ENCODE measurements around the gene TMEM134. TPM values are rescaled to one million over a fixed set of nuclear protein-coding genes. Genes with fewer than 3 reads are reported as not detected.

The TMEM134 gene, protein sequence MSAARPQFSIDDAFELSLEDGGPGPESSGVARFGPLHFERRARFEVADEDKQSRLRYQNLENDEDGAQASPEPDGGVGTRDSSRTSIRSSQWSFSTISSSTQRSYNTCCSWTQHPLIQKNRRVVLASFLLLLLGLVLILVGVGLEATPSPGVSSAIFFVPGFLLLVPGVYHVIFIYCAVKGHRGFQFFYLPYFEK
- 19.4 and 20.2 TPM in 2 replicates for total RNA-seq

GRCh38 chr11:67468759-67469507 is at the start of gene TMEM134:
TMEM134 (minus strand) TSS chr11:67469251; CDS start chr11:67469192, 59 bp downstream.

DNA sequence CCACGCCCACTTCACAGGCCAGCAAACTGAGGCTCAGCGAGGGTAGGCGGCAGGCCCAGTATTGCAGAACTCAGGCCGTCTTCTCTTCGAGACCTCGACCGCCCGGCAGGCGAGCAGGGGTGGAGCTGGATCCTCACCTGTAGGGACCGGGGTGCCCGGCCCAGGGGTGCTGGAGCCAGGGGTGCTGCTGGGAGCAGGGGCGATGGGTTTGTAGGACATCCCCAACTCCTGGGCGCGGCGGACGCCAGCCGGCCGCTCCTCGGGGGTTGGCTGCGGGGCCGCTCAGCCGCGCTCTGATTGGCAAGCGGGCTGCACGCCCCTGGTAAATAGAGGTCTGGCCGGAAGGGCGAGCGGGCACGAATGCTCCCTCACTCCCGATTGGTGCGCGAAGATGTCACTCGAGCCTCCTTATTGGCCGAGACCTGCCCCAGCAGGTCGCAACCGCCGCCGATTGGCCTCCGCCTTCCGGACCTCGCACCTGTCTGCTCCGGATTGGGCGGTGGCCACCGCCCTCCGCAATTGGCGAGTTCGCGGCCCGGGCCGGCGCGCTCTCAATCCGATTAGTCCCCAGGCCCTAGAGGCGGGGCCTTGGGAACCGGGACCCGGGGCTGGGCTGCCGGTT is 38.9 kb upstream of the TMEM134 start, which contains the start of gene CDK2AP2:
TSS of gene CDK2AP2 (minus strand) at position 299 of the 622 bp plus-strand sequence. CDS start at position 219, 80 bp downstream.

GRCh38 chr11:67504950-67505581 is 36.0 kb upstream of the TMEM134 start, which contains the start of gene PITPNM1:
PITPNM1 (minus strand) TSS chr11:67505363; CDS start chr11:67504180, 1,183 bp downstream.

DNA sequence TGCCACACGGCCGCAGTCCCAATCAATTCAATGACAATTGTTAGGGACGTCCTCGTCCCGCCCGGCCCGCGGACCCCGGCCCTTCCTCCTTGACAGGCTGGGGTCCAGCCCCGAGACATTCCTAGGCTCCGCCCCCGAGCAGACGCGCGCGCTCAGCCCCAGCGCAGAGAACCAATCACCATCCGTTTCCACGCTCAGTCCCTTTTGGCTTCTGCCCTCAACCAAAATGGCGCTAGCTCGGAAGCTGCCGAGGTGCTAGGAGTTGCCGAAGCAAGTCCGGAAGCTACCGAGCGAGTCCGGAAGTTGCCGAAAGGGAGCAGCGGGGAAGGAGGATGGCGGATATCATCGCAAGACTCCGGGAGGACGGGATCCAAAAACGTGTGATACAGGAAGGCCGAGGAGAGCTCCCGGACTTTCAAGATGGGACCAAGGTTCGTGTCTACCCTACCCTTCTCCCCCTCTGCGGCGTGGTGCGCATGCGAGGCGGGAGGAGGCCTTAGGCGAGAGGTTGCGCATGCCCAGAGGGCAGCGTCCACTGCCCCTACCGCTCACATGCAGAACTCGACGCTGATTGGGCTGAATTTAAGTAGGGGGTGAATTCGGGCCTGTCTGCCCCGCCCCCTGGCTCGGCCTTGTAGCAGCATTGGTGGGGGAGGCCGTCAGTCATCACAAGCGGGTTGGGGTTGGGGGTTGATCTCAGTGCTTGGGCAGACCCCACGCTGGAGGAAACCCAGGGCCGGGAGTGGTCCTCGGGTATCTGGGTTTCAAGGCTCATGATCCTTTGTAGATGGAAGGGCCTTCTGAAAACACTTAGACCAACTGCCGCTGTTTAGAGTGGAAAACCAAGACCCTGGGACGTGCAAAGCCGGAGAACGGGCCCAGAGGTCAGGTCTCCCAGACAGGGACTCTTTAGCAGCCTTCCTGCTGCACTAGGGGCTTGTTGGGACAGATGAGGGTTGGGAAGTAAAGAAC is 14.1 kb upstream of the TMEM134 start, which contains the start of gene AIP:
TSS of gene AIP (plus strand) at position 200 of the 972 bp plus-strand sequence. CDS start at position 333, 133 bp downstream.

GRCh38 chr11:67455054-67455453 is 14.0 kb downstream of the TMEM134 start, which contains the start of gene CABP4:
CABP4 (plus strand) TSS chr11:67455354; CDS start chr11:67455424, 70 bp downstream.

DNA sequence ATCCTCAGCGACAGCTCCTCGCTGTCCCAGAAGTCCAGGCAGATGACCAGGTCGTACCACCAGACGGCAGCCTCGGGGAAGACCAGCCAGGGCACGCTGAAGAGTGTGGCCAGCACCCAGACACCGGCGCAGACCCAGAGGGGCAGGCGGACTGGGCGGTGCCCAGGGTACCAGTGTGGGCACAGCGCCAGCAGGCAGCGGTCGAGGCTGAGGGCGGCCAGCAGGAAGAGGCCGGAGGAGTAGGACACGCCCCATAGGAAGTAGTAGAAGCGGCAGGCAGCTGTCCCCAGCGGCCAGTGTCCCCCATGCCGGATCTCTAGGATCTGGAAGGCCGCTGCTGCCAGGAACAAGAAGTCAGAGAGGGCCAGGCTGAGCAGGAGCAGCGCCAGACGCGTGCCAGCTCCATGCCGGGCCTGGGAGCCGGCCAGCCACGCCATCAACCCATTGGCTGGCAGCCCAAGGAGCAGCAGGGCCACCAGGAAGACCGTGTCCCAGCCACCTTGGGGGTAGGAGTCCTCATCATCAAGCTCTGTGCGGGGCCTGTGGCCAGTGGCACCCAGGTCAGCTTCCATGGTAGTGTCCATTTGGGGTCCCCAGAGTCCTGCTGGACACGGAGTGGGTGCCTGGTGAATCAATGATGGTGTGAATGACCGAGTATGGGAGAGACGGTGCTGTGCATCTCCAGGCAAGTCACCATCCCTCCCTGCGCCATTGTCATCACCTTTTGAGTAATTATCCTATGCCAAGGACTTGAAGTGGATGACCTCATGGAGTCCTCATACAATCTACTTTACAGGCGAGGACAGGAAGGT is 16.7 kb downstream of the TMEM134 start, which contains the start of gene GPR152:
TSS of gene GPR152 (minus strand) at position 589 of the 812 bp plus-strand sequence. CDS start at position 584, 5 bp downstream.

DNA sequence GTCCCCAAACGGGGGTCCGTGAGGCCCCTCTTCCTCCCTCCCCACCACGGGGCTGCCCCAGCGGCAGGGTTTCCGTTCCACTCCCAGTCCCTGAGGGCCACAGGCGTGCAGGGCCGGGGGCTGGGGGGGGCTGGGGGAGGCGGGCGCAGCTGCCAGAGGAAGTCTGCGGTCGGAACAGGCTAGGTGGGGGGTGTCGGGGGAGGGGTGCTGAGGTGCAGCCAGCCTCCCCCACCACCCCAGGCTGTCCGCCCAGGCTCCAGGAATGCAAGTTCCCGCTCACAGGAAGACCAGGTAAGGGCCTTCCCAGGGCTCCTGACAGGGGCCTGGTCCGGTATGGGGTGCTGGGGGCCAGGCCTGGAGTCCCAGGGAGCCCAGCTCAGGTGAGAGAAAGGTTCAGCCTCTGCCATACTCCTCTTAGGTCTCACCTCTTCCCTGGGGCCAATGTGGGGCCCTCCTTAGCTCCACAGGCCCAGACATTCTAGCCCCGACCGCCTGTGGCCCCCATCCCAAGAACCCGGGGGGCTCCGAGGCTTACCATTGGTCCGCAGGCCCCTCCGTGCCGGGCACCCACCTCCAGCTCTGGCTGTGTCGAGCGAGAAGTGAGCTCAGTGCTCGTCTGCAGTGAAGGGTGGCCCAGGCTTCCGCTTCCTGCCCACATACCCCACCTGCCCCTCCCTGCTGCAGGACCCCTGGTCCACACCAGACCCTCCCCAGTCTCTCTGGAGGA is 31.8 kb downstream of the TMEM134 start, which contains the start of gene PTPRCAP:
TSS of gene PTPRCAP (minus strand) at position 601 of the 727 bp plus-strand sequence. CDS start at position 538, 63 bp downstream.

GRCh38 chr11:67428052-67429001 is 40.7 kb downstream of the TMEM134 start, which contains the start of gene RPS6KB2:
RPS6KB2 (plus strand) TSS chr11:67428494; CDS start chr11:67428546, 52 bp downstream.

DNA sequence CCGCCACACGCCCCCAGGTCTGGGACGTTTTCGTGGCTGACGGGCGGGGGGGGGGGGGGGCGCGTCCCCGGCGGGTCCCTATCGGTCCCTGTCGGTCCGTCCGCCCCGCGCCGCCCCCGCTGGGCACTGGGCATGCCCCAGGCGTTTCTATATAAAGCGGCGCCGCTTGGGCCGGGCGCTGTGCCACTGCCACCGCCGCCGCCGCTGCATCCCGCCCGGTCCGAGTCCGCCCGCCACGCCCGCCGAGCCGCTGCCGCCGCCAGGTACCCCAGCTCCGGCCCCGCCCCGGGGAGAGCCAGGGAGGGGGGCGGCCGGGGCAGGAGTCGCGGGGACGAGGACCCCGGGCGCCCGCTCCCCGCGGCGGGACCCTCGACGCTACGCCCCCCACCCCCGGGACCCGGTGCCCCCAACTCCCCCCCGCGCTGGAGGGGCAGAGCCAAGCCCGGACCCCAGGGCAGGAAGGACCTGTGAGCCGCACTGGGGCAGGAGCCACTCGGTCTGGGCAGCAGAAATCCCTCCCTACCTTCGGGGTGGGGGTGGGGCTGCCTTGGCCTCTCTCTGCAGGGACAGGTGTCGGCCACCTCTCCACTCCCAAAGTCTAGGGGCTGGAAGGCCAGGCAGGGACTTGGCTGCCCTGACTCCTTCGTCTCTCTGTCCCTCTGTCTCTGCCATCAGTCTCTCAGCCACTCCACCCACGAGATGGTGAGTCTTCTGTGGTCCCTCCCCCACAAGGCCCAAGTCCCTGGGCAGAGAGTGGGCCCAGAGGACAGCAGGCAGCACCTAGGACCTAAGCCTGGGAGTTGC is 53.3 kb downstream of the TMEM134 start, which contains the start of gene CARNS1:
TSS of gene CARNS1 (plus strand) at position 178 of the 804 bp plus-strand sequence. CDS start at position 700, 522 bp downstream.

Small RNA genes within 50 kb of the gene (small RNA-seq; reads per million reads assigned to genes)
- gene MIR6752: not detected

Other genes starting within 250 kb of the TMEM134 start
- gene GRK2, start 202.8 kb downstream of the TMEM134 start, total RNA-seq: 29.1 and 39.3 TPM in 2 replicates
- 22.1 and 23.5 TPM in 2 replicates for gene ANKRD13D, start 179.9 kb downstream of the TMEM134 start, total RNA-seq
- 8.2 and 9.0 TPM in 2 replicates for gene SSH3, start 165.7 kb downstream of the TMEM134 start, total RNA-seq
- 37.9 and 45.9 TPM in 2 replicates for gene POLD4, start 115.7 kb downstream of the TMEM134 start, total RNA-seq
- gene CLCF1, start 95.7 kb downstream of the TMEM134 start, total RNA-seq: 2.3 and 2.9 TPM in 2 replicates
- gene RAD9A, start 77.3 kb downstream of the TMEM134 start, total RNA-seq: 4.4 and 6.7 TPM in 2 replicates
- 200 and 207 TPM in 2 replicates for gene PPP1CA, start 67.4 kb downstream of the TMEM134 start, total RNA-seq
- not detected in 2 replicates for gene TBC1D10C, start 65.2 kb downstream of the TMEM134 start, total RNA-seq
- 0.13 and 0.22 TPM in 2 replicates for gene CARNS1, start 53.6 kb downstream of the TMEM134 start, total RNA-seq
- gene RPS6KB2, start 40.8 kb downstream of the TMEM134 start, total RNA-seq: 39.9 and 47.4 TPM in 2 replicates
- gene PTPRCAP, start 31.6 kb downstream of the TMEM134 start, total RNA-seq: 0.27 and 0.93 TPM in 2 replicates
- gene CORO1B, start 25.8 kb downstream of the TMEM134 start, total RNA-seq: 84.4 and 99.6 TPM in 2 replicates
- not detected in 2 replicates for gene GPR152, start 16.5 kb downstream of the TMEM134 start, total RNA-seq
- gene CABP4, start 13.9 kb downstream of the TMEM134 start, total RNA-seq: 0.65 and 1.1 TPM in 2 replicates
- 34.6 and 37.0 TPM in 2 replicates for gene AIP, start 13.8 kb upstream of the TMEM134 start, total RNA-seq
- gene PITPNM1, start 36.1 kb upstream of the TMEM134 start, total RNA-seq: 10.1 and 16.3 TPM in 2 replicates
- gene CDK2AP2, start 38.9 kb upstream of the TMEM134 start, total RNA-seq: 21.1 and 22.7 TPM in 2 replicates
- gene CABP2, start 54.2 kb upstream of the TMEM134 start, total RNA-seq: not detected in 2 replicates
- 635 and 696 TPM in 2 replicates for gene GSTP1, start 114.6 kb upstream of the TMEM134 start, total RNA-seq
- 156 and 162 TPM in 2 replicates for gene NDUFV1, start 137.7 kb upstream of the TMEM134 start, total RNA-seq
- 9.6 and 12.3 TPM in 2 replicates for gene NUDT8, start 160.7 kb upstream of the TMEM134 start, total RNA-seq
- not detected in 2 replicates for gene TBX10, start 170.5 kb upstream of the TMEM134 start, total RNA-seq
- gene ACY3, start 181.5 kb upstream of the TMEM134 start, total RNA-seq: not detected in 2 replicates
- gene ALDH3B2, start 205.4 kb upstream of the TMEM134 start, total RNA-seq: not detected in 2 replicates

Measured in thoracic aorta endothelial cell (primary cell).